Mucosa of gallbladder (tissue), 1 donor: ENCODE data around the gene RASGEF1B. TPM values are rescaled to one million over a fixed set of nuclear protein-coding genes. Genes with fewer than 3 reads are reported as not detected.
"Not testable (repeated sequence)": the region's sequence is repeated elsewhere in the genome, so short reads cannot be mapped to it uniquely, and the experiment has no call there.

Source experiments
- DNase-seq: peaks from one replicate; pipeline ENCODE4 v3.0.0-alpha.2; 2020; ENCODE audit warnings: low spot score
- total RNA-seq: library from RNA; stranded (reverse); gene quantifications from one replicate; pipeline ENCODE4 v1.2.1, GENCODE V29; 2021
- donor health status: DM: no; HTN: no; CAD: no.

RASGEF1B gene
- total RNA-seq, 1 donor from 2014 or later = 24.7 TPM

DNA sequence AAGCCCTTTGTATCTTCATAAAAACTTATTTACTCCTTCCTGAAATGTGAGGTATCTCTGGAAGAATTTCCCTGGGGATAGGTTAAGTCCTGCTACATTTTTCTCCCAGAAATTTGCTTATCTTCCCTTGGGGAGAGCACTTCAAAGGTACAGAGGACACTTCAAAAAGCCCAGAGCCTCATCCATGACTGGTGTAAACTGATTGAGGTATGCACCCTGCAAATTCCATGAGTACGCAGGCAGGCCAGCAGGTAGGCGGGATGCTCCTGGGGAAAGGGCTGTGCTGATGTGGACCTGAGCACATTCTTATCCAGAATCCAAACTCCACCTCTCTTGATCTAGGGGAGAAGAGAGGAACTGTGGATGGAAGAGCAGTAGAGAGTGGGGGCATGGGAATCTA is 26.3 kb upstream of the RASGEF1B start:
- DNase-seq = no peak

DNA sequence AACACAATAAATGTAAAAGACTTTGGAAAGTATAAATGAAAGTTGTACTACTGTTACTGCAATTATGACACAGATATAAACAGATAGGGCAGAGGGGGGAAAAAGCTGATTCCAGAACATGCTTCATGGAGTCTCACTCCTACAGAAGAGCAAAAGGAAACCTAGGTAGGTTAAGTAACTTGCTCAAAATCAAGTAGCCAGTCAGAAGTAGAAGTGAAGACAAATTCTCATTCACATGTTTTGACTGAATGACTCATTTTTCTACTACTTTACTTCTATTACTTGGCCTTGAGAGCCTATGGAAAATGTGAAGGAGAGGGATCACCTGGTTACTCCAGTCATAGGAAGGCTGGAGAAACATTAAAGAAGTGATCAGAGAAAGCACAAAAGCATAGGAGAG is 23.6 kb upstream of the RASGEF1B start:
- no peak for DNase-seq

DNA sequence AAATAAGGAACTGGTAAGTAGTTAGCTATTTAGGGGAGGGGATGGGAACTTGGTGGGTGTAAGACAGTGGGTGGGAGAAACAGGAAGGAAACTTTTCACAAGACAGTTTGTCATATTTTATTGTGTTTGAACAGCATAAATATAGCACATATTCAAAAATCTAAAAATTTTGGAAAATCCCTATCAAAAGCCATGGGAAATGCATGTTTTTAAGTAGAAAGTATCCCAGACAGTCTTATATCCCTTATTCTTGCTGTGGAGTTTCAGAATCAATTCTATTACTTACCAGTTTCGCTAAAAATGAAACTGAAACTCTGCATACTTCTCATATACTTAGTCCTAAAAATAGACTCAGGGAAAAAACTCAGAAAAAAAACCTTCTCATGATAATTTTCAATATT is 22.3 kb upstream of the RASGEF1B start:
- DNase-seq = no peak

DNA sequence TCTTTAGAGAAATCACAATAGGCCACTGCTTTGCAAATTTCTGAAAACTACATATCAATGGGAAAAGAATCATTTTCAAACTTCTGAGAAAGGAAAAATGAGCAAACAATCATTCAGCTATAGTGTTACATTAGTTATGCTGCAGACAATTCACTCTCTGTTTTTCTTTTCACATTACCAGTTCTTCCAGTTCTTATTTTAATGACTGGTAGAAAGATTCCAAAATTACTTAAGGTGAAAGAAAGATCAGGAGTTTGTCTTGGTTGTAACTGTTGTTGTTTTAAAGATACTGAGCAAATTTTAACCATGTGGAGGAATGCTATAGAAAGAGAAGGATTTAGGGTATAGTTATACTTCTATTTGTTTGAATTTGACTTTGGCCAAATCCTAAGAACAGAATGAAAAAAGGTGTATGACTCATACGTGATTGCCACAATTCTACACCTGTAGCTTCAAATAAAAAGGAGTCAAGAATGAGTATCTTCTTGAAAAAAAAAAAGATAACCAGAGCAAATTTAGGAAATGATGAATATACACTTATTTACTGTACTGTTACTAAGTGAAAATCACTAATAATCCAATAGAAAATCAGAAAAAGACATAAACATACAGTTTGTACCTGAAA is 21.0 kb upstream of the RASGEF1B start:
- DNase-seq = no peak

DNA sequence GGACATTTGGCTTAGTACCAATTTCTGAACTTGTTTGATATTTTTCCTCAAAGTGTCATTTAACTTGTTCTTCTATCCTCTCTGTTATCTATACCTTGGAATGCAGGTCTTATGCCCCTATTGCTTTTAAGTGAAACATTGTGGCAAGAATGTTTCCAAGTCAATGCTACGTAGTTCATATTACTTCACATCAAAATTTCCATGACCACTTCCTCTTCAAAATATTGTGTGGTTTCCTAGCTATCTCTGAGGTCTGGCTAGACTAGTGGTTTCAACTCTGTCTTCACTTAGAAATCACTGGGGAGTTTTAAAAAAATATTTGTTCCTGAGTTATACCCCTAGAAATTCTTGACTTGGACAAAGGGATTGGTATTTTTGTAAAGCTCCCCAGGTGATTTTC is 20.2 kb upstream of the RASGEF1B start:
- no peak for DNase-seq

DNA sequence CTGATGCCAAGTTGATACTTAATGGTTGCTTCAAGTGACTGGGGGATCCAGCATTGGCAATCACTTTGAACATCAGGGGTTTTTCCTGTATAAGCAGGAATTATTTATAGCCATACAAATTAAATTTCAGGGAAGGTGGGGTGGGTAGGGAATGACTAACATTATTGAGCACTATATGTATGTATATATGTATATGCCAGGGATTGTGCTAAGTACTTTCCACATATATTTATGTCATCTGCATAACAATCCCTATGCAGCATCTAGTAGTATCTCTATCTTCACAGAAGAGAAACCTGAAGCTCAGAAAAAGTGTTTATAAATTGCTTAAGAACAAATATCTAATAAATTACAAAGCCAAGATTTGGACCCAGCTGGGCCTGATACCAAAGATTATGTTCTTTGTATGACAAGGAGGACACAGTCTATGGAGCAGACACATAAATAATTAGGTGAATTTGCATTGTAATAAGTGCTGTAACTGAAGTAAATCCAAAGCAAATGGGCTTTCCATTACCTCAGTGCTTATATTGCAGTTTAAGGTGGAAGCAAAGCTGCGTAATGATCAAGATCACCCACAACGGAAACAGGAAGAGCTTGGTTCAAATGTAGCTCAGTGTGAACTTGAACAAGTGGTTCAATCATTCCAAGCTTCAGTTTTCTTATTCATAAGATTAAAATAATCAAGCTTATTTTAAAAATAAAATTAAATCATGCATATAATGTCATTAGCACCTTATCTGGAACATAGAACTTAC is 18.9 kb upstream of the RASGEF1B start:
- no peak for DNase-seq

DNA sequence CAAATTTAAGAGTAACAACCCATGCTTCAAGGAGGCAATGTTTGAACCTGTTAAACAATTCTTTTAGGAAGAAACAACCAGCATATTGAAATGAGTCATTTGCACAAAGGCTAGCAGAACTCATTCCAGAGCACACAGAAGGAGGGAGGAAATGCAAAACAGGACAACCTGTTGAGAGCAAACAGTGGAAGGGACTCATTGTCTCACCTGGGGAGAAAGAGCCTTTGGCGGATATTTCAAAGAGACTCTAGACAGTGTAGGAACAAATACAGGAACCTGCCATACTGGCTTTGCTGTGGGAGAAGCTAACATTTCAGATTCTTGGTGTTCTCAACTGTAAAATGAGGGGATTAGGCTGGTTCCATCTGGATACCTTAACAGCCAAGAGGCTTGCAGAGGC is 14.8 kb upstream of the RASGEF1B start:
- no peak for DNase-seq

DNA sequence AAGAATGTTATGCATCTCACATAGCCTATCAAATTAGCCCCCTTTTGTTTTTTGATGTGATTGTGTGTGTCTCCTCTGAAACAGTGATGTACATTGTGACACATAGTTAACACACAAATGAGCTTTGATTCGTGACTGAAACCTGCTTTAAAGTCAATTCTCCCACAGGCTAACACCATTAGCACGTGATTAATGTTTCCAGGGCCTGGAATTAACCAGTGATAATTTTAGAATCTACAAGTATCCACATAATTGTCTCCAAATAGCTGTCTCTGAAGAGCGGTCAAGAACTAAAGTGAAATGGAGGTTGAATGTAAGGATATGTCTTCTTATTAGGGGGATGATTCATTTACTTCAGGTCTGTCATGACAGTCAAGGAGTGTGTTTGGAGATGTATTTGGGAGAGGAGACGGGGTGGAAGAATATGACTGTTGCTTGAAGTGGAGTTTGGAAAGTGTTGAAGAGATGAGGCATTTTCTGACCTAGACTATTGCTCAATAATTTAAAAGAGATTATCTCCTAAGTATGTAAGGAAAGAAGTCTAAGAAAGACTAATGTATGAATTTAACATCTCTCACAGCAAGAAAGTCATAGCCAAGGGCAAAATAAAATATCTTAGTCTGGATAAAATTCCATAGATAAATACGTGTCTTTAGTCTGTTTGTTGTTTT is 13.7 kb upstream of the RASGEF1B start:
- DNase-seq = no peak

DNA sequence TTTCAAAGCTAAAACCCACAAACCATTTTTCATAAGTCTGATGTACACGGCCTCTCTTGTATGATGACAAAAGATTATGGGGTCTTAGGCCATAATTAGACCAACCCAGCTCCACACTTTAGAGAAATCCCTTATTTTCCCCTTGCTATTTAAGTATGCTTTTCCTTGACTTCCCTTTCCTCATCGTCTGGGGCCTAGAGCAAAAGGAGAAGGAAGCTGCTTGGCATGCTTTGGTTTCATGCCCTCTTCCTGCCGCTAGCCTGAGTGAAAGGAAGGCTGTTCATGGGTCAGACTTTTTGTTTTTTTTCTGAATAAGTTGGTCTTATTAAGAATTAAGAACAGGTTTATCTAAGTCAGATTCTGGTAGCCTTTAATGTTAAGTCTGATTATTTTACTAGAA is 10.6 kb upstream of the RASGEF1B start:
- no peak for DNase-seq

DNA sequence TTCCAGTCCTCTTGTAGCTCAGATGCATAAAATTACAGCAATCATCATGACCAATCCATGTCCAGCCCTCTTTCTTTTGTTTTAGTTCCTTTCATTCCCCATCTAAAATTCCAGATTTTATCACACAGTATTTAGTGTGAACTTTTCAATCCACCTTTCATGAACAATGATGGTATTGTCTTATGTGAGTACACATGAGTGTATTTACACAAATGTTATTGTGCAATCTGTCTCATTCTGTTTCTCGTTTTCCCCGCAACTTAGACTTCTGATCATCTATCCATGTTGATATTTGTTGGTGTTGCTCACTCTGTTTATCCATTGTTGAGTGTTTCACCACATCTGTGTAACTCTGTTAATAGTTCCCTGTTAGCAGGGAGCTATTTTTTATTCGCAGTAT is 9.4 kb upstream of the RASGEF1B start:
- DNase-seq = no peak

DNA sequence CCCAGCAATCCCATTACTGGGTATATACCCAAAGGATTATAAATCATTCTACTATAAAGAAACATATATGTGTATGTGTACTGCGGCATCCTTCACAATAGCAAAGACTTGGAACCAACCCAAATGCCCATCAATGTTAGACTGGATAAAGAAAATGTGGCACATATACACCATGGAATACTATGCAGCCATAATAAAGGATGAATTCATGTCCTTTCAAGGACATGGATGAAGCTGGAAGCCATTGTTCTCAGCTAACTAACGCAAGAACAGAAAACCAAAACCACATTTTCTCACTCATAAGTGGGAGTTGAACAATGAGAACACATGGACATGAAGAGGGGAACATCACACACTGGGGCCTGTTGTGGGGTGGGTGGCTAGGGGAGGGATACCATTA is 7.9 kb upstream of the RASGEF1B start:
- DNase-seq = not testable (repeated sequence)

DNA sequence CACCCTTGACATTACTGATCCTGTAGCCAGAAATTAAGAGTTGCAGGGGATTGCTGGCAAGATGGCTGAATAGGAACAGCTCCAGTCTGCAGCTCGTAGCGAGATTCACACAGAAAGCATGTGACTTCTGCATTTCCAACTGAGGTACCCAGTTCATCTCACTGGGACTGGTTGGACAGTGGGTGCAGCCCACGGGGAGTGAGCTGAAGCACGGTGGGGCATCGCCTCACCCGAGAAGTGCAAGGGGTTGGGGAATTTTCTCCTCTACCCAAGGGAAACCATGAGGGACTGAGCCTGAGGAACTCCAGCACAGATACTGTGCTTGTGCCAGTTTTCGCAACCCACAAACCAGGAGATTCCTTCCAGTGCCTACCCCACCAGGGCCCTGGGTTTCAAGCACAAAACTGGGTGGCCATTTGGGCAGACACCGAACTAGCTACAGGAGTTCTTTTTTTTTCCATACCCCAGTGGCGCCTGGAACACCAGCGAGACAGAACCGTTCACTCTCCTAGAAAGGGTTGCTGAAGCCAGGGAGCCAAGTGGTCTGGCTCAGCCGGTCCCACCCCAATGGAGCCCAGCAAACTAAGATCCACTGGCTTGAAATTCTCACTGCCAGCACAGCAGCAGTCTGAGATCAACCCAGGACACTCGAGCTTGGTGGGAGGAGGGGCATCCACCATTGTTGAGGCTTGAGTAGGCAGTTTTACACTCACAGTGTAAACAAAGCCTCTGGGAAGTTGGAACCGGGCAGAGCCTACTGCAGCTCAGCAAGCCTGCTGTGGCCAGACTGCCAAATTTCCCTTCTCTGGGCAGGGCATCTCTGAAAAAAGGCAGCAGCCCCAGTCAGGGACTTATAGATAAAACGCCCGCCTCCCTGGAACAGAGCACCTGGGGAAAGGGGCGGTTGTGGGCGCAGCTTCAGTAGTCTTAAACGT is 1.9 kb upstream of the RASGEF1B start:
- DNase-seq = peak; percentile 78

DNA sequence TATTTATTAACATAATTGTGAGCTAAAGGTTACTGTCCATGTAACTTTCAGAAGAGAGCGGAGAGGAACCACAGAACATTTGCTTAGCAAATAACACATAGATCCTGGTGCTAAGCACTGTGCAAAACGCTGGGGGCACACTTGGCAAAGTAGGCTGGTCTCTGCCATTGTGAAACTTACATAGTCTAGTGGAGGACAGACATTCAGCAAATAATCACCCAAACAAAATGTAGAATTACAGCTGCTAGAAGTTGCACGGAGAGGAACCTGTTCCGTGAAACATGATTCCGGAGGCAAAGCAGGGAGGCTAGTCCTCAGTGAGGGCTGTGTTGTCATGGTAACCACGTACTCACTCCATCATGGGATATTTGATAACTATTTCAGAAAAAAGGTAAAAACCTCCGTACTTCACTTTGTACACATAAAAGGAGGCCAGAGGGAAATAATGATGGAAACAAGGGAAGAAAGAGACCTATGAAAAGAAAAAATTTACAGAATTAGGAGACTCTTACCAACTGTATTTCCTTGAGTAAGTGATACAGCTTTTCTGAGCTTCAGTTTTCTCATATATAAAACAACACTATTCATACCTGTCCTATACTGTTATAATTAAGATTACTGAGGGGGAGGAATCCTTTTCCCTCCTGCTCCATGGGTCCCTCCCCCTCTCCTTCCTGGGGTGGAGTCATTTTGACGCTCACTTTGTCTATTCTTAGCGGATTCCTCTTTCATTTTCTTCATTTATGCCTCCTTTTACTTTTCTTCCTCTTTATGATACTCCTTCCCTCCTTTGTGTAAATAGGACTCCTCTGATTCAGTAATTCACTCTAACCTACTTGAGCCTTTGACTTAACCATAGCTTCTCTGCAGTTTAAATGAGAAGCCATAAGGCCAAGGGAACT is 825 bp upstream of the RASGEF1B start:
- DNase-seq = peak; percentile 39

DNA sequence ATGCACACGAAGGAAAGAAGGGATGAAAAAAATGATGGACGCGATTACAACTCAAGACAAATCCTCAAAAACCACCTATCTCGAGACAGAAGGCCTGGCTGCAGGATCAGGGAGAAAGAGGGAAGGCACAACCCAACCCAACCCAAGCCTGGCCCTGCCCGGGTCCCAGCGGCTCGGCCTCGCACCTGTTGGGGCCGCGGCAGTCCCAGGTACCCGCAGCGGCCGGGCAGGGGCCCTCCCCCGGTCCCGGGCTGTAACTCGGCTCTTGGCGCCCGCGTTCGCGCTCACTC is 464 bp downstream of the RASGEF1B start:
- no peak for DNase-seq

DNA sequence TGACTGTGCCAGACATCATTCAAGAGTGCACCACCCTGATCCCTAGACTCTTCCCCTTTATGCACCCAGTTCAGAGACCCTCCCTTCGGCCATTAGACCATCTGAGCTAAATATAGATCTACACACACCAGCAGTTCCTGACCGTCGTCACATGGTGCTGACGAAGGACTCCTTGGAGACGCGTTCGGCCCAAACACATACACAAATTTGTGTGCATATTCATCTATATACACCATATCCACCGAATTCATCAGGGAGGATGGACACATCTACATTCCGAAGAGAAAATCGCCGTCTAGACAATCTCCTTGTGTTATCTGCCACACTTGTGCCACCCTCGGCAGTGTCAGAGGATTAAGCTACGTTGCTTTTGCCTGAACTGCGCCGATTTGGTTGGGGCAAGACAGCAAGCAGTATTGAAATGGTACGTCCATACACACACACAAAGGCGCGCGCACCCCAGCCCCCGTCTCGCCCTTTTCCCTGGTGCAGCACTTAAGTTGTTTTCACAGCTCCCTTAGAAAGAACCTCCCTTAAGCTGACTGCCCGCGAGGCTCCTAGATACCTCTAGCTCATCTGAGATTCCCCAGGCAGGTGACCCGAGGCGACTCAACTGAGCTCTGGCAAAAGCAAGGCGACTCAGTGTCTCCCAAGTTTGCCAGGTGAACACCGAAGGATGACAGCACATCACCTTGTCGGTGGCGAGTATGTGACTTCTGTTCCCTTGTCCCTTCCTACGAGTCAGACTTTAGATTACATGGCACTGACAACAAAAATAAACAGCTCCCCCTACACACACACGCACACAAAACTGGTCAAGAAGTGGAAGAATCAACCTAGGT is 1.0 kb downstream of the RASGEF1B start:
- peak; percentile 68 for DNase-seq

DNA sequence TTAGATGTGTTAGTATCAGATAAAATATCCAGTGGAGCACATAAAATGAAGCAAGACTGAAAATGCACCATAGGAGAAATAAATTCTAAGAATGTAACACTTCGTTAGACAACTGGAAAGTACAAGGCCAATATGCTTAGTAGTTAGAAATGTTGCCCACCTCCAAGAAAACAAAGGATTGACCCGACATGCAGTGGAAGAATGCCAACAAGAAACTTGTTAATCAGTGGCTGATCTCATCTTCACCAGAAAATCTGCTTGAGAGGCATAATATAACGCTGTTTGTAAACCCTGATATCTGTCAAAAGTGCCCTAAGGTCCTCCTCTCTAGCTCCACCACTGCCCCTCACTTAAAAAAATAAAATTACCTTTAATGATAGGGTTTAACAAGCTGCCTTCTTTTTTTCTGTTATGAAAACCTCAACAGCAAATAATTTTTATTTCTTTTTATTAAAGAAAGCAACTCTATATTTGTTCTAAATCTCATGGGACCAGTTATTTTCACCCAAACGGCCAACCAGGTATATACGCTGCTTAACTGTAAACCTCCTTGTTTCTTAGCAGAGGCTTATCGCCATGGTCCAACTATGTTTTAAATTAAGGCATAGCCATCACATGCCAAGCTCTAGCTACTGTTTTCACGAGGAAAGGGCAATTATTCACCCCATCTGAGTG is 1.8 kb downstream of the RASGEF1B start:
- no peak for DNase-seq

DNA sequence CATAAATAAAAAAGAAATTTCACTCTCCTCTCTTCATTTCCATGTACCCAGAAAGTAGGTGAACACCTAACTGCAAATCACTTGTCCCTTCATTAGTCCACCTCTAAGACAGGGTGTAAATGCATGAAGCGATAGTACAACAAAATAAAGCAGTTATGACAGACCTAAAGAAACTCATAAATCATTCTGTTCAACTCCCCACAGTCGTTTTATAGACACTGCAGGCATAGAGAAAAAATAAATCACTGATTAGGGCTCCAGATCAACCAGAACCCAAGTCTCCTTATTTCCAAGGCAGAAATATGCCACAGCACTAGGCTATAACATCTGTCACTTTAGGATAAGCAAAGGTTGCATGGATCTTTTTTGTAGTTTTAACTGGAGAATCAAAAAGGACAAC is 3.0 kb downstream of the RASGEF1B start:
- DNase-seq = no peak

DNA sequence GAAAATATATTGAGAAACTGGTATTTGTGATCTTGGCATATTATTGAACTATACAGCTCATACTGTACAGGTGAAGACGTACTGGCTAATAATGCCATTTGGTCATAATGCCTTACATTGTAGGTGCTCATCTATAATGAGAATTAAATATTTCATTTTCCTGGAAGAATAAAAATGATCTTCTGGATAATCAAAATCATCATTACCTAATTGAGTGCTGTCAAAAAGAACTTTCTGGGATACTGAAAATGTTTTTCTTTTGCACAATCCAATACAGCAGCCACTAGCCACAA is 4.1 kb downstream of the RASGEF1B start:
- no peak for DNase-seq

DNA sequence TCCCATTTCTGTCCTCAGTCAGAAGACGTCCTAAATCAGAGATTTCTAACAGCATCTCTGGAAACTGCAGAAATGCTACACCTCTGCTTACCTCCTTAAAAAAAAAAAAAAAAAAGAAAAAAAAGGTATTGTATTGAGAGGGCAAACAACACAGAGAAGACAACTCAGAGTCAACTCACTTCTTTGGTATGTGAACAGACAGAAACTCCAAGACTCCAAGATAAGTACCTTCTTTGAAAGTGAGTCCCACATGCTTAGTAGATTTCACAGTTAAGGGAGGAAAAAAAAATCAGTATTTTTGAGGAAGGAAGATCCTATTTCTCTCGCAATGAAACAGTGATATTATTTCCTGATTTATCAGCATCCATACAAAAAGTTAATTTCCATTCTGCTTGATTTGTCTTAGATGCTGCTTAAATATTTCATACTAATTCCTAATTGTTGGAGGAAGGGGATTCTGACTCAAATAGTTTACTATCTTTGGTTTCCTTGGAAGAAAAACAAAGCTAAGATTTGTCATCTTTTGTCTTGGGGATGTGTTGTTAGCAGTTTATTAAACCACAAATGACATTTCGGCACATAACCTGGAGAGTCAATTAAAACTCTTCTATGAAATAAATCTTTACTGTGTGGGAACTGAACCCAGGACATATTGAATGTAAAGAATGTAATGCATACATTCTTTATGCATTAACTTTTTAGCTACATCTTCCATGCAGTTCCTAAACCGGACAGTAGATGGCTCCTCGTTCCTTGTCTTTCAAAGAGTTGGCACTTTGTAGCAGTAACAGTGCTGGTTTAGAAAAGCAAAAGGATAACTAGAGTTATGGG is 4.7 kb downstream of the RASGEF1B start:
- DNase-seq = peak; percentile 83
